Measurements from ENCODE around the gene TMEM192. TPM values are rescaled to one million over a fixed set of nuclear protein-coding genes. Genes with fewer than 3 reads are reported as not detected.

The TMEM192 gene
- total and polyA plus RNA-seq, 2 of the 8 experiments (the other 6 are each of a cell fraction or from before 2014, with no cell fraction given) = 7.3 to 10.9 TPM

- Histone ChIP-seq H3K18ac (ENCODE audit: extremely low read depth, low read length) (no peak overlapping the region), H3K36me3 (ENCODE audit: control insufficient read depth in 2 of 4, insufficient read depth in 4 of 4, low read length in 3 of 4) (no peaks in the 10 kb centered on the region), H3K23me2 (ENCODE audit: low read depth, low read length) (no peaks in the 10 kb centered on the region), H2BK20ac (ENCODE audit: low read length) (no peak overlapping the region), H4K91ac (replicated peaks; ENCODE audit: insufficient read length, low read length) (no peak overlapping the region), H3K4ac (replicated peaks; ENCODE audit: insufficient read length, low read depth, low read length) (no peak overlapping the region), H2AK5ac (ENCODE audit: low read depth, low read length) (no peak overlapping the region), H3K9me3 (ENCODE audit: insufficient read depth in 2 of 2, low read depth in 1 of 2, low read length in 1 of 2) (no peaks in the 10 kb centered on the region), H3K4me2 (ENCODE audit: insufficient read depth in 1 of 2, low read depth in 2 of 2, low read length in 2 of 2) (no peak overlapping the region), H3K27me3 (replicated peaks in 1 of 4; ENCODE audit: control insufficient read depth in 3 of 4, extremely low read depth in 1 of 4, insufficient read depth in 3 of 4, low read length in 3 of 4) (no peaks in the 10 kb centered on the region), H2AFZ (ENCODE audit: low read length) (no peak overlapping the region), H3K4me1 (replicated peaks in 1 of 4; ENCODE audit: control insufficient read depth in 3 of 4, insufficient read depth in 4 of 4, low read length in 3 of 4) (no peaks in the 10 kb centered on the region), H3K79me1 (ENCODE audit: low read depth, low read length) (no peaks in the 10 kb centered on the region; the same call in 1 of the 2 replicates), H3K4me3 (ENCODE audit: extremely low read depth in 1 of 4, insufficient read depth in 2 of 4, low read depth in 3 of 4, low read length in 4 of 4) (no peak overlapping the region), H4K8ac (ENCODE audit: extremely low read depth, insufficient read depth, low read length) (no peak overlapping the region), H2BK12ac (ENCODE audit: low read depth, low read length) (no peak overlapping the region), H4K5ac (ENCODE audit: insufficient read length, low read depth, low read length) (no peak overlapping the region), H2BK120ac (replicated peaks; ENCODE audit: low read depth, low read length) (no peak overlapping the region), H3K23ac (ENCODE audit: insufficient read length) (no peak overlapping the region), H3K9ac (replicated peaks in 1 of 4; ENCODE audit: extremely low read depth in 1 of 4, low read depth in 3 of 4, low read length in 3 of 4) (no peak overlapping the region), H2BK5ac (ENCODE audit: low read depth, low read length) (no peak overlapping the region), H4K20me1 (replicated peaks in 1 of 2; ENCODE audit: control insufficient read depth in 1 of 2, insufficient read depth in 2 of 2, low read length in 2 of 2) (no peaks in the 10 kb centered on the region), H3K56ac (replicated peaks; ENCODE audit: insufficient read length, low read depth, low read length) (no peak overlapping the region), H3K79me2 (ENCODE audit: control insufficient read depth in 1 of 2, insufficient read depth in 2 of 2, low read length in 2 of 2) (no peaks in the 10 kb centered on the region), H2BK15ac (ENCODE audit: low read length) (no peak overlapping the region), H3K14ac (ENCODE audit: insufficient read length) (no peak overlapping the region), H3K27ac (ENCODE audit: low read depth, low read length) (no peak overlapping the region)
- WGBS, 2 experiments (ENCODE audit: extremely low coverage in 1 of 2, insufficient coverage in 1 of 2, insufficient read length in 1 of 2, insufficient replicate concordance in 2 of 2, low coverage in 1 of 2, low lambda C conversion rate in 2 of 2, missing lambda C conversion rate in 1 of 2) = 93% methylated on average over 8 of the region's 9 CpGs; no CpG with 5 or more reads in 1 of the 2 experiments
- no peak for DNase-seq (ENCODE audit: low read depth in 1 of 2, low spot score in 2 of 2)
- TF ChIP-seq RBBP5 (IDR thresholded peaks at IDR 0.05; ENCODE audit: borderline replicate concordance, low read depth, low read length) (no peak), HDAC2 (IDR thresholded peaks at IDR 0.05; ENCODE audit: borderline replicate concordance in 1 of 2, low read depth in 2 of 2, low read length in 2 of 2) (no peak), CBX5 (IDR thresholded peaks at IDR 0.05; ENCODE audit: low read depth, low read length) (no peak), SRF (IDR thresholded peaks at IDR 0.05; ENCODE audit: low read depth, low read length) (no peak), CREB1 (IDR thresholded peaks at IDR 0.05) (no peak)
- CTCF ChIA-PET (ENCODE audit: partially characterized antibody) = interaction anchor here (0.7 to 1.0 kb wide), 2 partner anchors 82 to 537 kb away, joined by 3 read pairs; no protein-coding TSS in a partner anchor
- POLR2A ChIA-PET (ENCODE audit: partially characterized antibody) = no interaction called here
- no peak for FAIRE-seq
These were observed 57.1 kb downstream of the TMEM192 start for GRCh38 chr4:165055601-165056000.

Measured in H1 (cell line).